IPS-NIHi11 (cell line): ENCODE results near the gene ZC3H7A.

Experiments
- DNase-seq: peaks from one replicate; pipeline ENCODE4 v3.0.0; 2012; ENCODE audit warnings: mixed read lengths, low spot score

Gene ZC3H7A

DNA sequence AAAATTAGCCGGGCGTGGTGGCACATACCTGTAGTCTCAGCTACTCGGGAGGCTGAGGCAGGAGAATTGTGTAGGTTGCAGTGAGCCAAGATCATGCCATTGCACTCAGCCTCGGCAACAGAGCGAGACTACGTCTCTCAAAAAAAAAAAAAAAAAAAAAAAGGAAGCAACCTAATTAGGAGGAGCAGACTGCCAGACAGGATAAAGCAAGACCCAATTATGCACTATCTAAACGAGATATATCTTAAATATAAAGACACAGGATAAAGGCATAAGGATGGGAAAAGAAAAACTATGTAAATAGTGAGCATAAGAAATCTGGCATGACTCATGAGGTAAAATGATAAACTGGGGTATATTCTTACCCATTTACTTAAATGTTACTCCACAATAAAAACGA, 59.3 kb downstream of the ZC3H7A start:
- no peak for DNase-seq

DNA sequence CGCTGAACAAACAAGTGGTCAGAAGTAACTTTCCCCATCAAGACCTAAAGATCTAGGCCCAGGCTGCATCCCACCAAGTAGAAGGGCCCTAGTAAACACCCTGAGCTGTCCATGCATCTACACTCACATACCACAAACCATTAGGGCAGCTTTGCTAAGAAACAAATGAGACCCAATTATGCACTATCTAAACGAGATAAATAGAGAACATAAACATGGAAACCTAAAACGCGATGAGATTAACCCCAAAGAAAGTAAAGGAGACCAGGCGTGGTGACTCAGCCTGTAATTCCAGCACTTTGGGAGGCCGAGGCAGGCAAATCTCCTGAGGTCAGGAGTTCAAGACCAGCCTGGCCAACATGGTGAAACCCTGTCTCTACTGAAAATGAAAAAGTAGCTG, 60.2 kb downstream of the ZC3H7A start:
- no peak for DNase-seq

DNA sequence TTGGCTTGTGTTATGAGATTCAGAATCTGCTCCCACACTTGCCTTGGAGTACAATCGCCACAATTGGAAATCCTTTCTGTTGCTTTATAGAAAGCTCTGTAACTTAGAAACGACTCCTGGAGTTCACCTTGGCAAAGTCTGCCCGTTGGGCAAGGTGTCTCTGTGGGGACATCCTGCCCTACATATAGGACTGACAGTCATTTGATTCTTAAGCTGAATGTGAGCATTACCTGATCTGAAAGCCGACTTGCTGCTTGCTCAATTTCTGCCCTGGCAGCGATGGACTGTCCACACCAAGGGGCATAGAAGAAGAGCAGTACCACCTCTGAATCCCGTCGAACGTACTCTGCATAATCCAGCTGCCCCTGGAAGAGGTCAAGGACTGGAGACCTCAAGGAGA, 61.3 kb downstream of the ZC3H7A start:
- DNase-seq: no peak

DNA sequence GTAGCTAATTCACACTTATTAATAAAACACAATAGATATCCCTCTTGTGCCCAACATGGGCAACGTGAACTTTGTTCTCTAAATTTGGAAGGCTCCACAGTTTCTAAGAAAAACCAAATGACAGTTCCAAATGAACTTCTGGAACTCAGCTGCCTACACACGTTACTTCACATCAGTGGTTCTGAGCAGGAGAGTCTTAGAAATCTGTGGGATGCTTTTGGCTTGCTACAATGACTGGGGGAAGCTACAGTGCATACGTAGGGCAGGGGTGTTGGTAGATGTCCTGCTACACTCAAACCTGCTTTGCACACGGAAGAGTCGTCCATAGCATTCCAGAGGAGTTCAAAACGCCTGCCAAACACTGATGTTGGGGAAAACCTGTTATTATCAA, 62.4 kb downstream of the ZC3H7A start:
- no peak for DNase-seq

DNA sequence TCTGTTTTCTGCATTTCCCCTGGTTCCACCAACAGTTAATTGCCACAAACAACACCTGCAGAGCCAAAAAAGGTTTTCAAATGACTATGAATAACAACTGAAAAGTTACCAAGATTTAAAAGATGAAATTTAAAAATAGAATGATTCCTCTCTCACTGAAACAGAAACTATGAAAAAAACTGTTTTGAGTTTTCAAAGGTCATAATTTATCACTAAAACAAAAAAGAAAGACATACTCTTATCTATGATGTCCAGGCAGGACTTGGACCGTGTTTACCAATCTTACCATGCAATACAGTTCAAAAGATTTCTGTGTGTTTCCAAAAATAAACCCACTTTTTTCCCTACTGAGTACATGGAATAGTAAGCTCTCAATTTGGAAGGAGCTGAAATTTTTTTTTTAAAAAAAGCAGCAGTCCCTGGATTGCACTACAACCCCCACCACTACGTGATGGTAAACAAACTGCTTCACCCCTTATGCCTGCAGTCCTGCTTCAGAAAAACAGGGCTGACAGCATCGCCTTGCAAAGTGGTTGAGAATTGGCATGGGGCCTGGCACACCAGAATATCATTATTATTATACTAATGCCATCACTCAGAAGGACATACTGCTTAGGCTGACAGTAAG, 62.9 kb downstream of the ZC3H7A start:
- no peak for DNase-seq

DNA sequence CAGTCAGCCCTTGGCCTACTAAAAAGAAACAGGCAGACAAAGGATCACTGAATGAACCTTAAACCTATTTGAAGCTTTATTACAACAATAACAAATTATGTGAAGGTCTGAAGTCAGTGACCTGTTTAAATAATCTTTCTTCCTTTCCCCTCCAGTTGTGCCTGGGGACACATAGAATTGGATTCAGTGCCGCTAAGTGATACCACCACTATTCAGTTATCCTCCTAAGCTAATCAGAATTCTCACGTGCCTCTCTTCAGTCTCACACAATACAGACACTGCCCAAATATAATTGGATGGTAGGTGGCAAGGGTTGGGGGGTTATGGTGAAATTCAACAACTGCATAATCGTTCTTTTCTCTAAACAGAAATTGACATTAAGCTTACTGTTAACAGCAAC, 65.8 kb downstream of the ZC3H7A start:
- no peak for DNase-seq

DNA sequence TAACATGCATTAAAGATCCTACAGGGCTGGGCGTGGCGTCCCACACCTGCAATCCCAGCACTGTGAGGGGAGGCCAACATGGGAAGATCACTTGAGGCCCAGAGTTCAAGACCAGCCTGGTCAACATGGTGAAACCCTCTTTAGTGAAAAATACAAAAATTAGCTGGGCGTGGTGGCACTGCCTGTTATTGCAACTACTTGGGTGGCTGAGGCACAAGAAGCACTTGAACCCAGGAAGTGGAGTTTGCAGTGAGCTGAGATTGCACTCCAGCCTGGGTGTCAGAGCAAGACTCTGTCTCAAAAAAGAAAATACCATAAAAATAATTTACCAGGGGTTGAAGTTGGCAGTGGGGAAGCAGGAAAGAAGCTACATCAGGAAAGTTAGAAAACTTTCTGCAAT, 67.3 kb downstream of the ZC3H7A start:
- DNase-seq: no peak

DNA sequence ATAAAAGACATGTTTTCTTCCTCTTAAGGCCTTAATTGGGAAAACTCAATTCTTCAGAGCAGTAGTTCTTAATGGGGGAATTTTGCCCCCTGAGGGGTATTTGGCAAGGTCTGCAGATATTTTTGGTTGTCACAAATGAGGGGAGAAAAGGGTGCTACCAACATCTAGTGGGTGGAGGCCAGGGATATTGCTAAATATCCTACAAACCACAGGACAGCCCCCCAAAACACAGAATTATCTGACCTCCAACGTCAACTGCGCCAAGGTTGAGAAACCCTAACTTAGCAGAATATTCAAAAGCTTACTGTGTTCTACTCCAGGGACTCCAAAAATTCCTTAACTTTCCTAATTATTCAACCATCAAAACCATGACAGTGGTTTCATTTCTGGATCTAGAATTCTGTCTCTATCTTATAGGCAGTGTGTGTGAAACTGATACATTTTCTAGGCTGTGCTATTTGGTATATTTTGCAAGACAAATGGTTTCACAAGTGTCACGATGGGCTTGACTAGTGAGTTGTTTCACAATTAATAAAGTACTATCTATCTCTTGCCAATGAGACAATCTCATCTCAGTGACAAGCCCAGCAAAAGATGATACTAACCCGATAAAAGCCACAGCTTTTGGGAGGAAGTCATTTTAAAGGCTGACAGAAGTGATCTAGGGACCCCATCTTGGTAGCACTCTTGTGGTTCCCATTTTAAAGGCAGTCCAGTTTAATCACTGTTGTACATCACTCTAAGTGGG, 69.1 kb downstream of the ZC3H7A start:
- DNase-seq: no peak

DNA sequence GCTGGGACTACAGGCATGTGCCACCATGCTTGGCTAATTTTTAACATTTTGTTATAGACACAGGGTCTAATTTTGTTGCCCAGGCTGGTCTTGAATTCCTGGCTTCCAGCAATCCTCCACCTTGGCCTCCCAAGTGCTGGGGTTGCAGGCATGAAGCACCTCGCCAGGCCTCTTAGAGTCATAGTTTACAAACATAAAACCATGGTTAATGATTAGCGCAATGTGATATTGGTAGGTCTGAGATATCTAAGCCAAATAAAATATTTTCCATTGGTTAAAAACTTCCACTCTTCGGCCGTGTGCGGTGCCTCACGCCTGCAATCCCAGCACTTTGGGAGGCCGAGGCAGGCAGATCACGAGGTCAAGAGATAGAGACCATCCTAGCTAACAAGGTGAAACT, 71.0 kb downstream of the ZC3H7A start:
- DNase-seq: no peak

DNA sequence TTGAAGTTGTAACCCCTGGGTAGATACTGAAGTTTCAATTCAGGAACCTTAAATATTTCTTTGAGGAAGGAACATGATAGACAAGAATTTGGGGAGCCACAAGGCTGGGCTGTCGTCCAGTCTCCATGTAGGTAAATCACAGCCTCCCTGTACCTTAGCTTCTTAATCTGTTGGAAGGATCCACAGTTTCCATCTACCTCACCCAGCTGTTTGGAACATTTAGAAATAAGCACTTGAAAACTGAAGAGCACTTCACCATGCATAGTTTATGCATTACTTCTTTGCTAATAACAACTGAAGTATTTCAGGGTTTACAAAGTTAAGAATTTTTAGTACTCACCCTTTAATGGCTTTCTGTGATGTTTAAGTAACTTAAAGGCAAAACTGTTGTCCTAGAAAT, 71.6 kb downstream of the ZC3H7A start:
- no peak for DNase-seq

DNA sequence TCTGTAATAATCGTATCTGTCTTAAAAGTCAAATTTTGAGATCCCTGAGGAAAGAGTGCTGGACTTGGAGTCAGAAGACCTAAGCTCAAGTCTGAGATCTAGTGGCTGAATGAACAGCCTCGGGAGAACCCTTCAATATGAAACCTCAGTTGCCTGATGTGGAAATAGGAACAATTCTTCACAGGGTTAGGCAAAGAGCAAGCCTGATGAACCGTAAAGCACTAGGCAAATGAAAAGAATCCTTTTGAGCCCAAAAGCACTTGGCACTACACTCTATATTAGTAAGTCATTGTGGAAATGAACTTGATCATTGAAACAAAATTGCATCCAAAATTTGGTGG, 74.6 kb downstream of the ZC3H7A start:
- DNase-seq: no peak

DNA sequence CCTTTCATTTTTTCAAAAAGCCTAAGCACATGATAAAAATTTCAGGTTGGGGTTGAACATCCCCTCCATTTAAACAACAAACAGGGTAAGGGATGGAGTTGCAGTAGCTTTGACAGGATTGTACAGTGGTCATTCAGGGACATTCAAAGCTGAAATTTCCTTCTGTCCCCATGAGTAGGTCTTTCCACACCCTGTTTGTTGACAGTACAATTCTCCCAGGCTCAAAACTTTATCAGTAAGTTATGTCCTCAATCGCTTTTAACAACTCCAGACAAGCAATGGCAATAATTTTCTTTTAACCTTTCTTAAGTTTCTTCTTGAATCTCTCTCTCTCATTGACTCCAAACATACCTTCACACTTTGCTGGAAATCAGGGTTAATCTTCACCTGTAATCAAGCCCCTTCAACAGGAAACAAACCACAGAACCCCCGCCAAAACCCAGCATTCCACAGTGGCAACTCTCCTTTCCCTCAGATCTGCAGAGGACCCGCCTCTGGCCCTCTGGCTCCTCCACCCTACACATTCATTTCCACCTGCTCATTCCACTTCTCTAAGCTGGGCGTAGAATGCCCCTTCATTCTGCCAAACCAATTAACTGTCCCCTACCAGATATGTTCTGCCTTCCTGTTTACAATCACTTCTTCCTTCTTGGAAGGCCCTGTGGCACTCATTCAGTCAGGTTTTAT, 75.1 kb downstream of the ZC3H7A start:
- no peak for DNase-seq

DNA sequence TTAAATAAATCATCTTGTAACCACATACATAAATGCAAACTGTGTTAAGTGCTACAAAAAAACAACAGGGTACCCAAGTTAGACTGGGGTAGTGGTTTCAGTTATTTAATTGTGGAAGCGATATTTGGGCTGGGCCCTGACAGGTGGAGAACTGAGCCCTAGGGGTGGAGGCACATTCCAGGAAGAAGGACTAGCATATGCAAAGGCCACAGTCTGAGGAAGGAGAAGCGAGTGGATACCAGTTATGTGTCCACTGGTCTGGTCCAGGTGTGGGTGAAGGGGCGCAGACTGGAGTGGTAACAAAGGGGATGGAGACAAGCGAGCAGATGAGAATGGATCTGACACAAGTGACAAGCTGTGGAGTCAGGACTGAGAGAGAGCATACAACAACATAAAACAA, 77.3 kb downstream of the ZC3H7A start:
- no peak for DNase-seq

DNA sequence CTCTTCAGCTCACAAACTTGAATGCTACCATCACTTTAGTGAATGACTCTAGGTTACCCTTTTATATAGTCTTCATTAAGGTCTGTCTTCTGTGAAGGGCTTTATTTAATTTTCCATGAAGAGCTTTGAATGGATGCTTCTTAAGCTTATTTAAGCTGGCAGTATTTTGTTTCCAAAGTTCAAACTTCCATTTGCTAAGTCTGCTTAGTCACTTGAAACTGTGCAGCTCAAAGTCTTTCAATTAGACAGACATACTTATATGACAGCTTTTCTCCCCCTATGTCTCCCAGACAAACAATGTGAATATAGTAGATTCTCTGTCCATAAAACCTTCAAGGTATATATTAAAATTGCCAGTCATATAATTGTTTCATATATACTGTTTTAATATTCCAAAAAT, 77.9 kb downstream of the ZC3H7A start:
- DNase-seq: no peak

DNA sequence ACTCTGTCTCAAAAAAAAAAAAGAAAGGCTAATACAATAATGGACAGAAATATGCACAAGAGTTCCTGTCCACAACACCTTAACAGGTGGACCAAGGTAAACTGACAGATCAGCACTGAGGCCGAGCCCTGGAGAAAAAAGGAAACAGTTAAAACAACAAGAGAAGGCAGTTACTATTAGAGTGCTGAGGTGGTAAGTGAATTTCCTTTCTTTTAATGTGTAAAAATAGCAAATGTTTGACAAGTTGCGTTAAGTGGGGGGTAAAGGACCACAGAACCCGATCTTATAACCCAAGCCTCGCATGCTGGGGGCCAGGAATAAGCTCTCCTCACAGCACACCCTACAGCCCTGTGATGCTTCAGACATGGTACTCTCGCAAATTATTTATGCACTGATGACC, 79.2 kb downstream of the ZC3H7A start:
- DNase-seq: no peak

DNA sequence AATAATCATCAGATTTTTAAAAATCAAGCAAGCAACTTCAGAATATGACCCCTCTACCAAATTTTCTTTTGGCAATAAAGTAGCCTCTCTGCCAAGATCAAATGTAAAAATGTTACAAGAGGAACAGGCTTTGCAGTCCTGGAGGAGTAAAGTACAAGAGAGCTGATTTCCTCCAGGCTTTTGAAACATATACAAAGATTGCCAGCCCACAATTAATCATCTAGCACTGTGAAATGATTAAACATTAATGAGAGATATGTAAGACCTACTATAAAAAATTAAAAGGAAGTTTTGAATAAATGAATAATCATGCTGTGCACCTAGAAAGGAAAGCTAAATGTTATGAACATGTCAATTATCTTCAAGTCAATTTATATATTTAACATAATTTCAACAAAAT, 80.7 kb downstream of the ZC3H7A start:
- no peak for DNase-seq

DNA sequence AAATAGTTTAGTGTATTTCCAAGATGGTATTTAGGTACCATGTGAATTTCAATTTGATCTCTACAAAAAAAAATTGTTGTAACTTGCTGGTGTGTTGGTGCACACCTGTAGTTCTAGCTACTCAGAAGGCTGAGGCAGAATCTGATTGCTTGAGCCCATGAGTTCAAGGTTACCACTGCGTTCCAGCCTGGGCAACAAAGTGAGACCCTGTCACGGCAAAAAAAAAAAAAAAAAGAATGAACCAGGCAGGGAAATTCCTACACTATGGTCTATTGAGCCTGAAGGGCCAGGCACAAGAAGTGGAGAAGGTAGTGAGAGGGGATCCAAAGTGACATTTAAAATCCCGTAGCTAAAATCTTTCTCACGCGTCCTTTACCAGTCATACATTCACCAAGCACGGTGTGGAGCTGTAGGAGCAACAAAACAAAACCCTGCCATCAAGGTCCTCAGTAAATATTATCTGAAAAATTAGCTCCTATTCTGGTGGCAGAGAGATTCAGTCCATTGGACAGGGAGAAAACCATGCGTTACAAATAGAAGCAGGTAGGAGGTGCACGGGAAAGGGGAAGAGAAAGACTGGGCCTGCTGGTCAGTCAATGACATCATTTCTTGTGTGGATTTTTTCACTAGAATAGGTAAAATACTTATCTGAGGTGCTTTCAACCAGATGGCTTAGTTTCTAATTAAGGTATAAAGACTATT, 81.7 kb downstream of the ZC3H7A start:
- no peak for DNase-seq

DNA sequence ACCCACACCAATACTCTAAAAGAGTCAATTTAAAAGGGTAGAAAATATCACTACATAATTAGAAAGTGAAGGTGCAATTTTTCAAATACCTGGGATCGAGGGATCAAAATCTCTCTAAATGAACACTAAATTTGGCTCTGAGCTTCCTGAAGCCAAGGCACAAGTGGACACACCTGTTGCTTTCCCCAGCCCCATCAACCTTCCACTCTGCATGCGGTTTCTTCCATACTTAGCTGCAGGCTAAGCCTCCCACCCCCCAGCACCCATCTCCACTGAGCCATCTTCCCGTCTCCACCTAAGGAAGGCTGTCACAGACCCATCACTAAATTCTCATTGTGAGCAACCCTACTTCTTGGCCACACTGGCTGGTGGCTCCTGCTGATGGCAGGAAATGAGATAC, 84.9 kb downstream of the ZC3H7A start:
- DNase-seq: no peak

DNA sequence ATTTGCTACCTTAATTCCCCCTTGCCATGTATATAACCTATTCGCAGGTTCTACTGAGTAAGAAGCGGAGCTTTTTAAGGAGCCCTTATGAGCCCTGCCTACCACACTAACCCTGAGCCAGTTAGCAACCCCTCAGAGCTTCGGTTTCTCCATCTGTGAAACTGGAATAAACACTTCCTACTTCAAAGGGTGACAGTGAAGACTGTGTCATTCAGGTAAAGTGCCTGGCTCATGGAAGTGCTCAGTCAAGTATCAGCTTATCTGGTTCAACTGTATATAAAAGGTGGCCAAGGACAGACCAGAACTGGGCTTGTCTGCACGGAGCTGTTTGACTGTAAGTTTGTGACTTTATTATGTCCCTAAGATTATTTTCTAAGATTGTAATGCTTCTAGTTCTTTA, 85.4 kb downstream of the ZC3H7A start:
- no peak for DNase-seq

DNA sequence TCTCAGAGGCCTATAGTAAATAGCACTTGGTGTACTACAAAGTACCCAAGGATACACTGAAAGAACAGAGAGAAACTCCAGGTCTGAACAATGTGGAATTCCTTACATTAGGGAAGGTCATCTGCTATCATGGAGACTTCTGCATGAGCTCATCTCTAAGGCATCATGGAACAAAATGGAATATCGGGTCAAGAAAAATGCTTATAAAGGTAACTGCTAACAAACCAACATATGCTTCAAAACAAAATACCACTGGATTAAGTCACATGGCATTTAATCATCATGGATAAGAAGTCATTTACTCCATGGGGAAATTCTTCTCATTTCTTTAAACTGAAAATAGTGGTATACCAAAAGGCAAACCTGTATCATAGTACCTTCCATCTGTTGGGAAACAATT, 88.6 kb downstream of the ZC3H7A start:
- no peak for DNase-seq

DNA sequence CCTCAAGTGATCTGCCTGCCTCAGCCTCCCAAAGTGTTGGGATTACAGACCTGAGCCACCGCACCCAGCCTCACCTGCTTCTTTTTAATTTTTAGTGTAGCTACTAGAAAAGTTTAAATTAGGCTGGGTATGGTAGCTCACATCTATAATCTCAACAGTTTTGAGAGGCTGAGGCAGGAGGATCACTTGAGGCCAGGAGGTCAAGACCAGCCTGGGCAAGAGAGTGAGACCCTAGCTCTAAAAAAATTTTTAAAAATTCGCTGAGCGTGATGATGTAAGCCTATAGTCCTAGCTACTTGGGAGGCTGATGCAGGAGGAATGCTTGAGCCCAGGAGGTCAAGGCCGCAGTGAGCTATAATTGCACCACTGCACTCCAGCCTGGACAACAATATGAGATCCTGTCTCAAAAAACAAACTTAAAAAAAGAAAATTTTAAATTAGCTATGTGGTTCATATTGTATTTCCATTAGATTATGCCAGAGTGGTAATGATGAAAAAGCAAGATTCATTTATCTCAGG, 89.3 kb downstream of the ZC3H7A start:
- DNase-seq: no peak

DNA sequence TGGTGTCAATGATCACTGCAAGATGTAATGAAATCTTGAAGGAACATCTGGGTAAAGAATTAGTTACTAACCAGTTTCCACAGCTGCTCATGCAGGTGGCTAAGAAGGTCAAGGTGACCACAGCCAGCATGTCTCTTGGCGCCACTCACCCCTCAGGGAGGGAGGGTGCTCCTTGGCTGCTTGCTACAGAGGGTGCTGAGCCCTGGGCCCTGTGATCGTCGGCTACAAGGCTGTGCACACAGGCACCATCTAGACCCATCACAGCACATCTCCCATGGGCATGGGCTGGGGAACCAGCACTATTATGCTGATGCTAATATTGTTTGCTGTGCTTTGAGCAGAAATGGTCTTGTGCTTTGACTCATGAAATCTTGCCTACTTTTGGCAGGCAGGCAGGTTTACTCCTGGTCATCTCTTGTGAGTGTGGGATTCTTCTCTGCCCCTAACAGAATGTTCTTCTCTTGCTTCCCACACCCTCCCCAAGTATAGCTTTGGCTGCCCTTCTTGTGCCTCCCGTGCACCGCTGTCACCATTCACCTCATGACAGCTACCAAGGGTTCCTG, 90.8 kb downstream of the ZC3H7A start:
- DNase-seq: no peak
